NT2/D1 (cell line): ENCODE data around the gene UNC13C.
A peak's percentile ranks its signal among the peaks of the same experiment; 100 is the strongest.

Experiments
- DNase-seq: peaks from one replicate; pipeline ENCODE4 v3.0.0-alpha.2; 2011; ENCODE audit warnings: low read depth, low spot score
- H3K27me3 ChIP-seq: 2 replicates; pipeline ENCODE4 v1.6.0; 2011; ENCODE audit warnings: mild to moderate bottlenecking; ENCODE audit not compliant: insufficient read length, insufficient read depth
- H3K36me3 ChIP-seq: 2 replicates; pipeline ENCODE4 v1.6.1; 2011; ENCODE audit warnings: mild to moderate bottlenecking, low read length, mixed read lengths; ENCODE audit not compliant: insufficient read depth, insufficient read length
- H3K4me1 ChIP-seq: 2 replicates; pipeline ENCODE4 v1.5.1; 2011; ENCODE audit not compliant: insufficient read depth, insufficient read length
- H3K4me3 ChIP-seq: 2 replicates; pipeline ENCODE4 v1.5.1; 2011; ENCODE audit warnings: low read depth; ENCODE audit not compliant: insufficient read length
- H3K9ac ChIP-seq: 2 replicates; pipeline ENCODE4 v1.6.0; 2011; ENCODE audit warnings: low read depth; ENCODE audit not compliant: insufficient read length
- H3K9me3 ChIP-seq: 2 replicates; pipeline ENCODE4 v1.5.1; 2011; ENCODE audit warnings: mild to moderate bottlenecking, low read length; ENCODE audit not compliant: insufficient read depth
- SUZ12 ChIP-seq: IDR thresholded peaks from 2 replicates; pipeline ENCODE4 v1.6.1; 2011; ENCODE audit not compliant: insufficient read length, insufficient read depth; ENCODE audit errors: extremely low read depth
- YY1 ChIP-seq: IDR thresholded peaks from 2 replicates; pipeline ENCODE4 v1.6.1; 2011; ENCODE audit not compliant: insufficient read length, insufficient read depth
- ZNF274 ChIP-seq: IDR thresholded peaks from 2 replicates; pipeline ENCODE4 v1.6.1; 2011; ENCODE audit warnings: mild to moderate bottlenecking, low read depth, low read length

UNC13C gene

GRCh38 chr15:54045397-54045796 is 67.2 kb downstream of the UNC13C start:
- Histone ChIP-seq H3K4me3 (no peak overlapping the region), H3K4me1 (no peaks in the 10 kb centered on the region), H3K36me3 (no peaks in the 10 kb centered on the region), H3K9me3 (no peaks in the 10 kb centered on the region), H3K9ac (no peak overlapping the region), H3K27me3 (no peaks in the 10 kb centered on the region)
- TF ChIP-seq YY1 (no peak), ZNF274 (no peak), SUZ12 (no peak)
- DNase-seq: no peak

GRCh38 chr15:54046093-54046492 is 67.9 kb downstream of the UNC13C start:
- no peaks in the 10 kb centered on the region for H3K36me3 ChIP-seq
- no peak overlapping the region for H3K9ac ChIP-seq
- no peaks in the 10 kb centered on the region for H3K9me3 ChIP-seq
- H3K4me1 ChIP-seq: no peaks in the 10 kb centered on the region
- no peak for DNase-seq
- H3K27me3 ChIP-seq: no peaks in the 10 kb centered on the region
- TF ChIP-seq SUZ12 (no peak), ZNF274 (no peak), YY1 (no peak)
- H3K4me3 ChIP-seq: no peak overlapping the region

- Histone ChIP-seq H3K4me1 (no peaks in the 10 kb centered on the region), H3K9me3 (no peaks in the 10 kb centered on the region), H3K4me3 (no peak overlapping the region), H3K27me3 (no peaks in the 10 kb centered on the region), H3K9ac (no peak overlapping the region), H3K36me3 (no peaks in the 10 kb centered on the region)
- no peak for TF ChIP-seq YY1
- TF ChIP-seq SUZ12: no peak
- no peak for TF ChIP-seq ZNF274
- no peak for DNase-seq
Measured at GRCh38 chr15:54064365-54064764, 86.1 kb downstream of the UNC13C start.

- Histone ChIP-seq H3K9me3 (no peaks in the 10 kb centered on the region), H3K36me3 (no peaks in the 10 kb centered on the region), H3K9ac (no peak overlapping the region), H3K4me3 (no peak overlapping the region), H3K27me3 (no peaks in the 10 kb centered on the region), H3K4me1 (no peaks in the 10 kb centered on the region)
- TF ChIP-seq YY1 (no peak), ZNF274 (no peak), SUZ12 (no peak)
- DNase-seq: no peak
Measured at GRCh38 chr15:54066403-54066802, 88.2 kb downstream of the UNC13C start.

- H3K27me3 ChIP-seq: no peaks in the 10 kb centered on the region
- no peaks in the 10 kb centered on the region for H3K36me3 ChIP-seq
- no peaks in the 10 kb centered on the region for H3K4me1 ChIP-seq
- H3K4me3 ChIP-seq: no peak overlapping the region
- H3K9me3 ChIP-seq: no peaks in the 10 kb centered on the region
- peak; percentile 13 for DNase-seq
- no peak for TF ChIP-seq ZNF274
- no peak for TF ChIP-seq YY1
- TF ChIP-seq SUZ12: no peak
- H3K9ac ChIP-seq: no peak overlapping the region
Measured at GRCh38 chr15:54082836-54083492, 104.7 kb downstream of the UNC13C start.

GRCh38 chr15:54083501-54083900 is 105.3 kb downstream of the UNC13C start:
- Histone ChIP-seq H3K36me3 (no peaks in the 10 kb centered on the region), H3K4me3 (no peak overlapping the region), H3K9me3 (no peaks in the 10 kb centered on the region), H3K4me1 (no peaks in the 10 kb centered on the region), H3K27me3 (no peaks in the 10 kb centered on the region), H3K9ac (no peak overlapping the region)
- TF ChIP-seq ZNF274 (no peak), SUZ12 (no peak), YY1 (no peak)
- no peak for DNase-seq

- DNase-seq: no peak
- Histone ChIP-seq H3K36me3 (no peaks in the 10 kb centered on the region), H3K9ac (no peak overlapping the region), H3K9me3 (no peaks in the 10 kb centered on the region), H3K4me3 (no peak overlapping the region), H3K27me3 (no peaks in the 10 kb centered on the region), H3K4me1 (no peaks in the 10 kb centered on the region)
- TF ChIP-seq YY1: no peak
- no peak for TF ChIP-seq ZNF274
Measured at GRCh38 chr15:54083991-54084390, 105.8 kb downstream of the UNC13C start.
